Activated CD4-positive, alpha-beta T cell treated with anti-CD3 and anti-CD28 coated beads, Interleukin-2, amount 50 U/mL, for 4 hours (primary cell): ENCODE results near the gene NES.

Experiments used
- DNase-seq, 2 experiments: peaks; one replicate each; pipeline ENCODE4 v3.0.0-alpha.2; 2020

NES gene

DNA sequence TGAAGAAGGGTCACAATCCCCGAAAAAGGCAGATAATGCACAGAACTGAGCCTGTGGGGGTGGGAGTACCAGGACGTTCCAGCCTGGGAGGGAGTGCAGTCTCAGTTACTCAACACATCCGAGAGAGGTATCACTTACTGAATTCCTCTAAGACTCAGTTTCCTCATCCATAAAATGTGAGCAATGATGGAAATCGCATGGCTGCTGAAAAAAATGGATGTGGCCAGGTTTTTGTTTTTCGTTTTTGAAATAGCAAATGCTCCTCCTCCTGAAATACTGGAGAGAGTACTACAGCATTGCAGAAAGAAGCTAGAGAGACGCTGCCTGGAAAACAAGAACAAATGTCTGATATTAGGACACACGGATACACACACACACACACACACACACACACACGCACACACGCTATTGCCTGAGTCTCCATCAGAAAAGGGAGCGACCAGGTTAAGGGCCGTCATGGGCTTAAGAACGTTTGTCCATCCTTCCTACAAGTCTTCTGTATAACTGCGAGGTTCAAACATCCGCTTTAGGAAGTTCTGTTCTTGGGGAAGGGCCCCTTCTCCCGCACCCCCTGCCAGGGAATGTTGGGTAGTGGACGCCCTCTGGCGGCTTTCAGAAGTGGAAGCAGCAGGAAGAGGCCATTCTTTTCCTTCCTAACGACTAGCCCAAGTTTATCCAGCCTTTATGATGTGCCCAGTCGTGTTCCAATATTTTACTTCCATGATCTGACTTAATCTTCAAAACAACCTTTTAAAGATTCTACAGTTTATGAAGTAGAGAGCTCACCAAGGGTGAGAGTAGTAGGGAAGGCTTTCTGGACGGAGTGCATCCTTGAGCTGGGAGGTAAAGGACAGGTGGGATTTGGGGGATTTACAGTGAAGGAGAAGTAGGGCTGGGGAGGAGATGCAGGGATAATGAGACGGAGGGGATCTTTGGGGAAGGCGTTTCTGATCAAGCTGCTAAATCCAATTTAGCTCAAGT, 699 bp upstream of the NES start:
- DNase-seq = no peak

GRCh38 chr1:156676114-156676819, 940 bp downstream of the NES start:
- DNase-seq = no peak

- DNase-seq = no peak
These were observed 1.7 kb downstream of the NES start for GRCh38 chr1:156675210-156676113.

DNA sequence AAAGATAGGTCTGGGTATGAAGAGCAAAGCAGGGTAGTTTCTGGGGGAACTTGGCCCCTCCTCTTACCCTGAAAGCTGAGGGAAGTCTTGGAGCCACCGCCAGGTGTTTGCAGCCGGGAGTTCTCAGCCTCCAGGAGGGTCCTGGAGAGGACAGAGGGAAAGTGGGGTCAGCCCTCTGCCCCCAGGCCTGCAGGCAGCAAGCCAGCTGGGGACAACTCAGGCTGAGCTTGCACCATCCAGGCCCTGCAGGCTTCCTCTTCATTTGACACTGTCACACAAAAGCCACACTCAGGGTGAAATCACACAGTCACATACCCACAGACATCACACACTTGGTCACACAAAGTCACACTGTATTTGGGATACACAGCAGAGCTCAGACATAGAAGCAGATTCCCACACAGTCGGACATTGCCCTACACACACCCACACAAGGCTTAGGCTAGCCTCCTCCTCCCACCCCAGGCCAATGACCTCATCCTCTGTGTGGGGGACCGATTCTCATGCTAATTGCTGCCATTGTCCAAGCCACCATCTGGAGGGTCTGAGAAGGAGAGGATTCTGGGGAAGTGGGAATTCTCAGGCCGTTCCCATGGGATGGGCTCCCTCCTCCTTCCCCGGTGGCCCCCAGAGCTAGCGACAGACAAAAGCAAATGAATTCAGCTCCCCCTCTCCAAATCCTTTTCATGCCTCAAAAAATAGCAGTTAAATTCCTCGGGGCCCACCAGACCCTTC, 3.7 kb downstream of the NES start:
- no peak for DNase-seq

- DNase-seq = no peak
These were observed 5.4 kb downstream of the NES start for GRCh38 chr1:156671804-156672203.

DNA sequence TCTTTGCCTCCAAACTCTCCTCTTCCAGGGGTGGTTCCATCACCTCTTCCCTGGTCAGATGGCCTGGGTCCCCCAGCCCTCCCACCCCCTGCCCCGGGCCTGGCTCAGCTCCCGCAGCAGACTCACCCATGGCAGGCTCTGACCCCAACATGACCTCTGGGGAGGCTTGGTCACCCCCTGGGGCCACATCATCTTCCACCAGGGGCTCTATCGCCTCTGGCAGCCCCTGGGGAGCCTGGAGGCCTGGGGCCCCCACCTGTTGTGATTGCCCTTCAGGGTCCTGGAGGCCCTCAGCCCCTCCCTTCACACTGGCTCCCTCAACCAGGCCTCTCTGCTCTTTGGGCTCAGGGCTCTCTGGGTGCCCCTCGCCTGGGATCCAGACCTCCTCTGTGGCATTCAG, 6.4 kb downstream of the NES start:
- no peak for DNase-seq

- DNase-seq = no peak
These were observed 6.8 kb downstream of the NES start for GRCh38 chr1:156670359-156670758.

DNA sequence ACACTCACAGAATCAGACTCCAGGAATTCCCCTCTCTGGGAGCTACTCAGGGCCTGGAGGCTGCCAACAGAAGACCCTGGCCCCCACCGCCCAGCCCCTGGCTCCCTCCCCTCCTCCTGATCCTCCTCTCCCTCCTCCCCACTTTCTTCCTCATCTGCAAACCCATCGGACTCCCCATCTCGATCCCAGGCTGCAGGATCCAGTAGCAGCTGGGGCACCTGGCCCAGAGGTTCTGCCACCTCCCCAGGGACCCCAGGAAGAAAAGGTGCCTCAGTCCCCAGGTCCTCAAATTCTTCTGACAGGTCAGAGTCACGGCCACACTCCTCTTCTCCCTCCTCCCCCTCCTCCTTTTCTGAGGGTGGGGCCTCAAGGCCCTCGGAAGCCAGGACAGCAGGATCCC, 7.4 kb downstream of the NES start:
- no peak for DNase-seq

DNA sequence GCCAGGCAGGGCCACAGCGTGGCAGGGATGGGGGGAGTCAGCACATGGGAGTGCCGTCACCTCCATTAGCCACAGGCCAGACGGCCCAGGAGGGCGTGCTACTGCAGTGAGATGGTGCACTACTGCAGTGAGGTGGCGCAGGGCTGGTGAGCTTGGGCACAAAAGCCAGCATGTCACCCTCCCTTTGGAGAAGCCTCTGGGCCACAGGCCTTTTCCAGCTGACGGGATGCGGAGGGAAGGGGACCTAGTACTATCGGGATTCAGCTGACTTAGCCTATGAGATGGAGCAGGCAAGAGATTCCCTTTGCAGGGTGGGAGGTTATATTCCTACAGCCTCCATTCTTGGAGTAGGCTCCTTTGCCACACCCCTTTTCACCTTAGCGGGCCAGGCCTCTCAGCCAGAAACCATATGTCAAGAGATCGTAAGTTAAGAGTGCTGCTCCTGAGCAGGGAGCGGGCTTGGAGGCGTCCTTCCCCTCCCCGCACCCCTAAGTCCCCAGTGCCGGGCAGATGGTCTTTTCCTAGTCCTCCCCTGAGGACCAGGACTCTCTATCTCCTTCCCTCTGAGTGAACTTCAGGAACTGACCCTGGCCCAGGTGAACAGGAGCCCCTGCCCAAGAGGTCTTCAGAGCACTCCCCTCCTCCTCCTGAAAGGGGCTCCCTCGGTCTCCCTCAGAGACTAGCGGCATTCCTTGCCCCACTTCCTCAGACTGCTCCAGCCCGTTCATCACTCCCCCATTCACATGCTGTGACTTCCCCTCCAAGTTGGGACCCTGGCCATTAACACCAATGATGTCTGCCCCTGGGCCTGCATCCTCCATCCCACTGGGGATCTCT, 8.2 kb downstream of the NES start:
- no peak for DNase-seq

- no peak for DNase-seq
These were observed 9.1 kb downstream of the NES start for GRCh38 chr1:156667968-156668709.

DNA sequence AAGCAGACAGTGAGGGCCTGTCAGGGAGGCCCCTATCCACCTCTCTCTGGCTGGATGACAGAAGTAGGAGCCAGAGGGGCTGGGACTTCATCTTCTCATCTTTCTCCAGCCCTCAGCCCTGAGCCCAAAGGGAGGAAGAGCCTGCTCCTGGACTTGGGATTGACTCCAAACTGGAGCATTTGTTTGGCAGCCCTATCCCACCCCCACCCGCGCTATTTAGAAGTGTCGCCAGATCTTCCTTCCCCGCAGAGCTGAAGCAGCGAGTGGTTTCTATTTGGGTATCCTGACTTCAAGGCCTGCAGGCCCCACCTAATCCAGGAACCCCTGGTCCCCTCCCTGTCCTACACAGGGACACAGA, 9.6 kb downstream of the NES start:
- DNase-seq = no peak

- DNase-seq = no peak
These were observed 10.2 kb downstream of the NES start for GRCh38 chr1:156666862-156667609.

GRCh38 chr1:156665539-156665938, 11.7 kb downstream of the NES start:
- no peak for DNase-seq

DNA sequence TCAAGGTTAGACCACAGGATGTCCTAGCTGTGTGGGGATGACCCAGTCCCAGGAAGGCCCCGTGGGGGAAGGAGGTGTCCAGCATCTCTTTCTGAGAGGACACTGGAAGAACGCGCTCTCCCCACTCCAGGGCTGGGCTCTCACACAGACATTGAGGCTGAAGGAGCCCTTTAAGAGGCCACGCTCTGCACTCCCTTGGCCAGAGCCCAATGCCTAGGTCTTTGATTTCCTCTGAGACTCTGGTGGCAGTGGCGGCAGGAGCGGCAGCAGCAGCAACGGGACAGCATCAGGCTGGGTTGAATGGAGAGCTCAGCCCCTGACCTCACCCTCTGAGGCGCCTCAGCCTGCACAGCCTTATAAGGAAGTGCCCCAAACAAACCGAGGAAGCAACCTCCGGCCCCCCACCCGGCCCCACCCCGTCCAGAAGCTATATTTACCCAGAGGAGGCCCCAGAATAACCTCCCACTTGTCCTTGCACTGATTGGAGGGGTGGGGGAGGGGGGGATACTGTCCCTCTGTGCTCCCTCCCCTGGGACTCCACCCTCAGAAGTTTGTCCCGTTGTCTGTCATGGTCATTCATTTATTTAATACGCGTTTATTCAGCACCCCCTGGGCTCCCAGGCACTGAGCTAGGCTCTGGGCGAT, 12.3 kb downstream of the NES start:
- DNase-seq = no peak

DNA sequence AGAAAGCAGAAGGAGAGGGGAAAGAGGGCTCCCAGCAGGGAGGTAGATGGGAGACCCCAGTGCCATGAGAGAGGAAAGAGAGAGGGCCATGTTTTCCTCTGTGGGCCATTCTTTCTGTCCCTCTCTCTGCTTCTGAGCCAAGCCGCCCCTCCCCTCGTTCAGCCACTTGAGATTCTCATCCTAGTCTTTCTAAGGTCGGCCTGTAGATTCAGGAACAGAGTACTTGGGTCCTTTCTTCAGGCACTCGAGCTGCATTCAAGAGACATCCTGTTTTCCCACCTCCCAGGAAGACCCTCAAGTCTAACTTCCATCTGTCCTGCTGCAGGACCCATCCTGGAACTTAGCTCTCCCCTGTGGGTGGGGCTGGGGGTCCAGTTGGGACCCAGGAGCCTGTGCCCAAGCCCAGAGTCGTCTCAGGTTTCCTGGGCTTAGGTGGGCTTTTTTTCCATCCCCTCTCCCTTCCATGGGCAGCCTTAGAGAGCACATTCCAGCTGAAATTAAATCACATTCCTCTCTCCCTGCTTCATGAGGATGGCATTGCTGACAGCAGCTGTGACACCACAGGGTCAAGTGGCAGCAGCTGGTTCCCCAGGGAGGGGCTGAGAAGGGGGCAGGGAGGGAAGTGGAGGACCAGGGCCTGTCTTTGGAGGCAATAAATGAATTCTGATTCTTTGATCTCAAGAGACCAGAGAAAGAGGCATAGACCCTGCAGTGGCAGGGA, 13.0 kb downstream of the NES start:
- no peak for DNase-seq

GRCh38 chr1:156663178-156663577, 14.0 kb downstream of the NES start:
- DNase-seq = no peak

DNA sequence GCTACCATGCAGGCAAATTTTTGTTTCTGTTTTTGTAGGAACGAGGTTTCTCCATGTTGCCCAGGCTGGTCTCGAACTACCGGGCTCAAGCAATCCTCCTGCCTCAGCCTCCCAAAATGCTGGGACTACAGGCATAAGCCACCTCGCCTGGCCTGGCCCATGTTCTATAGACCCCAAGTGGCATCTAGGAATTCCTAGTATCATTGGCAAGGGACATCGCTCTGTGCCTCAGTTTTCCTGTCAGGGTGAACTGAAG, 14.5 kb downstream of the NES start:
- no peak for DNase-seq

GRCh38 chr1:156662005-156662799, 15.0 kb downstream of the NES start:
- no peak for DNase-seq
